NOMO-1 treated with DMSO at 0.1 percent for 48 hours (cell line): ENCODE data around the gene PPP1R7.

Source experiments
- DNase-seq: peaks from one replicate; lab custom pipeline; 2025; ENCODE audit not compliant: unreplicated experiment; lab: John Stamatoyannopoulos, UW

PPP1R7 gene

DNA sequence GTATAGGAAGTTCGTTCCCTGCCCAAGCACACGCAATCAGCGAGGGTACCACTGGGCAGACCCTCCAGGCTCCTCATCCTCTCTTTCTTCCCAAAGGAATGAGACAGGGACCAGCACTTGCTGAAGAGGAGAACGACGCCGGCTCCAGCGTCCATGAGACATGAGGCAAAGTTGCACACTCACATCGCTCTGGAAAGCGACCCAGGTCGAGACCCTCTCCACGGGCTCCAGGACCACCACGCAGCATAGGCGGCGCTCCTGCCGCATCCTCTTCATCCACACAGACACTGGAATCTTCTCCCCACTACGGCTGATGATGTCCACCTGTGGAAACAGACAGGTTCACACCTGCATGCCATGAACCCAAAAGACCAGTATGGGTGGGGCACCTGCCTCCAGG, 11.8 kb upstream of the PPP1R7 start:
- DNase-seq: no peak

GRCh38 chr2:241139531-241140444, 10.5 kb upstream of the PPP1R7 start:
- DNase-seq: no peak

DNA sequence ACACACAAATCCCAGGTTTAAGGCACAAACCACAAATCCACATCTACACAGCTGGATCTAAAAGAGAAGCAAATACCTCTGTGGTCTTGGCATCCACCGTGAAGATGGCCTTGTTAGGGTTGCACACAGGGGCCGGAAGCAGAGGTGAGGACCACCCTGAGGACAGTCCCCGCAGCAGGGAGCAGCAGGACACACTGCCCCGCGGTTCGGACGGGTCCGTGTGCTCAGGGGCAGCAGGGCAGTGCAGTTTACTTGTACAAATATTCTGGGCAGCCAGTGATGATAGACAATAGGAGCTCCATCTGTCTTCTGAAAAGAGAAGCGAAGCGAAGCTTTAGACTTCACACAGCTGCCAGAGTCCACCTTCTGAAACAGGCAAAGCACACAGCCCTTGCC, 9.8 kb upstream of the PPP1R7 start:
- no peak for DNase-seq

DNA sequence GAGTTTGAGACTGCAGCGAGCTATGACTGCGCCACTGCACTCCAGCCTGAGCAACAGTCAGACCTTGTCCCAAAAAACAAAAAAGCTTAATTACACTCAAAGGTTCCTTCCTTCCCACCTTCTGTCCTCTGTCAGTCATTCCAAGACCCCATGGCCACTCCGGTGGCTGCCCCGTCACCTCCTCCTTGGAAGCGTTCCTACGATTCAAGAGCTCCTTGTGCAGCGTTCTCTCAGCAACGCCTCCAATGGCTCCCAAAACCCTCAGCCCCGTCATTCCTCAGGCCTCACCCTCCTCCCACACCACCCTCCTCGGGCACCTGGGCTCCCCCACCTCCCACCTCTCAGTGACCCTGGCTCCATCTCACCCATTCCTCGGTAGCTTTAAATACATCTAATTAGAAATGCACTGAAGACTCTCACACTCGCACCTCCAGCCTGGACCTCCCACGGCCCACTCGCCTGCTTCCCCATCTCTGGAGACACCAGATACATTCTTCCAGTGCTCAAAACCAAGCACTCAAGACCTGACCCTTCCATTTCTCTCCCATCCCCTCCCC, 9.0 kb upstream of the PPP1R7 start:
- DNase-seq: no peak

DNA sequence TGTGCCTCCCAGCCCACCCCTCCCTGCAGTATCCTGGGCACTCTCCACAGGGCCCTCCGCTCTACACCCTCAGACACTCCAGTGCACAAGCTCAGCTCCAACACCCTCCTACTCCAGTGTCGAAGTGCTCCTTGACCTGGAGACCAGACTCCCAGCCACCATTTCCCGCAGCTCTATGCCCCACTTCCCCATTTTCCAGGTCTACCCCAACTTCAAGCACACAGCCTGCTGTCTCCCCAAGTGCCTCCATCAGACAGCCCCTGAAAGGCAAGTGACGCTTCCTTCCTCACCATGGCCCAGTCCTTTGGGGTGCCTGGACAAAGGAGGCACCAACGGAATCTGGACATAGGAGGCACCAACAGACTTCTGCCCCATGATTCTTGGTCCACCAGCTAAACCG, 8.2 kb upstream of the PPP1R7 start:
- DNase-seq: no peak

DNA sequence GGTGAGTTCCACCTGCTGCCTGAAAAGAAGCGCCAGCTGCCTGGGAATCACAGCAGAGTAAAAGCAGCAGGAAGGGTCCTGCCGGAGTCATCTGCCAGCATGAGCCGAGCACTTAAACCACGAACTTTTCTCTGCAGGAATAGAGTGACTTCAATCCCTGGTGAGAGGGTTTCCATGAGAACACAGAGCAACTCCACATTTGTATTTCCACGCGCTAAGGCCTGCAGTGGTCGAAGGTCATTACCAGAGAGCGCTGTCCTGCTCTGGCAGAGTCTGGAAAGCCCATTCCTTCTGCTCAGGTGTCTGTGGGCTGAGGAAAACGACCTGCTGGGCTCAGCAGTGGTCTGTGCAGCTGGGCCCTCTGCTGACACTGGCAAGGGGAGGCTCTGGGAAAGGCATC, 7.7 kb upstream of the PPP1R7 start:
- DNase-seq: no peak

DNA sequence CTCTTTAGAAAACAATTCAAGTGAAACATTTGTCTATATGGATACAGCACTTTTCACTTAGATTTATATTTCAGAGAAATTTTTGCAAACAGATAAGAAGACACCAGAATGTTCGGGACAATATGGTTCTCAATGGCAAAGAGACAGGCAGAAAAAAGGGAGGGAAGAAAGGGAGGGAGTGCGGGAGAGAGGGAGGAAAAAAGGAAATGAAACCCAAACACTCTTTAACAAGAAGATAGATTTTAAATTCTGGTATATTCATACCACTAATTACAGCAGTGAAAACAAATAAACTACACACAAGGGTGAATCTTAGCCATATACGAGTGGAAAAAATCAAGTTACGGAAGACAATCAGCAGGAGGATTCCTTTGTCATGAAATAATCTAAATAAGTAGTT, 4.0 kb upstream of the PPP1R7 start:
- DNase-seq: no peak

- DNase-seq: no peak
Observed at GRCh38 chr2:241147336-241147735, 2.9 kb upstream of the PPP1R7 start.

DNA sequence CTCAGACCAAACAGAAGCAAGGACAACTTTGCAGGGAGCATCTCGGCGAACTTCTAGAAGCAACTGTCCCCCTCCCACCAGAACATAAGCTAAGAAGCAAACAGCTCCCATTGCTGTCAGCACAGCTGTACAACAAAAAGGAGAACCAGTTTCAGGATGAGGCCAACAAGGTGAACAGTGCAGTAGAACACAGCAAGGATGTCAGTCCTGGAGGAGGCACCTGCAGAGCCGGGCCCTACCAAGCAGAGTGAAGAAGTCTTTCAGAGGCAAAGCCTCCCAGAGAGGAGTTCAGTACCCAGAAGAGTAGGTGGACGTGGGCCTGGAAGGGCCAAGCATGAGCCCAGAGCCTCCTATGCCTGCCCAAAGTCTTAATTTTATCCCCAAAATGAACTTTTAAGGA, 2.0 kb upstream of the PPP1R7 start:
- DNase-seq: no peak

DNA sequence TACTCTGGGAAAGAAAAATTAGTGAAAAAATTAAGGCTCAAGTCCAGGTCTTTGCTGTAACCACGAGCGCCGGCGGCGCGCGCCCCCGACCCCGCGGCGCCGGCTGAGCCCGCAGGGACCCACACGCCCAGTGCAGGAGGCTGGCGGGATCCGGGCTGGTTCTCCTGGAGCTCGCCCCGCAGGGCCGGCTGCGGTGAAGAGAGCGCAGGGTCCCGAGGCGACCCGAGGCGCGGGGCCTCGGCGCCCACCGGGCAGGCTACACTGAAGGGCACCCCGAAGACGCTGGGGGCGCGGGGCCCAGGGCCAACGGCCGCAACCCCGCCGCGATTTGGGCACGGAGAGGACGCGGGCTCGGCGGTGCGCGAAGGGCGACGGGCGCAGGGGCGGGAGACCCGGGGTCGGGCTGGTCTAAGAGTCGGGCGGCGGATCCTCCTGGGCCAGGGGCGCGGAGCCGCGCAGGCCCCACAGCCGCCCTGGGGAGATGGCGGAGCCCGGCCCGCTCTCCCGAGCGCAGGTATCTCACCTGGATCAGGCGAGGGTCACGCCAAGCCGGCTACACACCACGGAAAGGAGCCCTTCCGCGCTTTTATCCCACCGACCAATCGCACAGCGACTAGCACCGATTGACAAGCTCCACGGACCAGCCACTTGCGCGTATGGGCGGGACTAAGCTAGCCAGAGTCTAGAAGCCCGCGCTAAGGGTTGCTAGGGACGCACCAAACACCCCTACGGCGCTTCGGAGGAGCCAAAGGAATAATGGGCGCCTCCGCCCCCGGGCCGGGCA, 1.2 kb upstream of the PPP1R7 start, which contains the start of gene PASK:
Gene PASK, minus strand, starts transcription at position 582 of the 784 bp plus-strand sequence. CDS start 6,440 bp downstream, outside the sequence.
- peak; percentile 97 for DNase-seq

DNA sequence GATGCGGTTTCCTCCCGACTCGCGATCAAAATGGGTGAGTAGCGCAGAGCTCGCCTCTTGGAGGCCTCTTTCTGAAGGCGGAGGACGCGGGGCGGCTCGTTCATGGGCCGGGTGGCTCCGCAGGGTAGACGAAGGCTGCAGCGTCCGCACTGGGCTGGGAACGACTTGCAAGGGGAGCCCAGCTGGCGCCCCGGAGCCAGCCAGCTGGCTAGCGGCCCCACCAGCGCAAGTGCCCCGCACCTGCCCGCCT, 667 bp upstream of the PPP1R7 start:
- no peak for DNase-seq

DNA sequence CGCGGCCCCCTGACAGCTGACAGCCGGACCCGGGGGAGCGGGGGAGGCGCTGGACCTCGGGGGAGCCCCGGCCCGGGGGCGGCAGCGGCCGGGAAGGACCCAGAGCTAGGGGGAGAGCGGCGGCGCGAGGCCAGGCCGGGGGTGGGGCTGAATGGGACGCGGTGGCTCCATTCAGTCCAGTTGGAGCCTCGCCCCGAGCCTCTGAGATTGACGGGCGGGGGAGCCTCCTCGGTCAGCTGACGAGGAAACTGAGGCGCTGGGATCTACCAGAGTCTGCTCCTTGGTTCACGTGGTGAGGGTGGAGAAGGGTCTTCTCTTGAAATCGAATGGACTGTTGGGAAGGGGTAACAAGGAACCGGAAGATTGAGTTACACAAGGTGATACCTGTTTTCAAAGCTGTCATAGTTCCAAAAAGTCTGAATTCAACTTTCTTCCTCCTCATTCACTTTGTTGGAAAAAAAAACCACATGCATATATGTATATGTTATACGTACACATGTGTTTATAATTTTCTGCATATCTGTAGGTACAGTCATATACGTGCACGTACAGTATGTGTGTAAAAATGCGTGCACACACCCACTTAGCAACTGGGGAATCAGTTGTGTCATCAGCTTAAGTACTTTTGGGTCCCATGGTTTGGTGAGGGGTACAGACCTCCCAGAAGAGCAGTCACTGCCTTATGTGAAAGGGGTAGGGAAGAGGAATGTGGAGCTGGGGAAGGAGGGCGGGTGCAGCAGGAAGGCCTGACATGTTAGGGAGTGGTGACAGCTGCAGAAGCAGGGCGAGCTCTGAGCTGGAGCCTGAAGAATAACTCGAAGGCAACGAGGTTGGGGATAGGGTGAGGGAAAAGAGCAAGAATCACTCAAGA, 628 bp downstream of the PPP1R7 start:
- no peak for DNase-seq

- DNase-seq: no peak
Observed at GRCh38 chr2:241151934-241152660, 1.8 kb downstream of the PPP1R7 start.

DNA sequence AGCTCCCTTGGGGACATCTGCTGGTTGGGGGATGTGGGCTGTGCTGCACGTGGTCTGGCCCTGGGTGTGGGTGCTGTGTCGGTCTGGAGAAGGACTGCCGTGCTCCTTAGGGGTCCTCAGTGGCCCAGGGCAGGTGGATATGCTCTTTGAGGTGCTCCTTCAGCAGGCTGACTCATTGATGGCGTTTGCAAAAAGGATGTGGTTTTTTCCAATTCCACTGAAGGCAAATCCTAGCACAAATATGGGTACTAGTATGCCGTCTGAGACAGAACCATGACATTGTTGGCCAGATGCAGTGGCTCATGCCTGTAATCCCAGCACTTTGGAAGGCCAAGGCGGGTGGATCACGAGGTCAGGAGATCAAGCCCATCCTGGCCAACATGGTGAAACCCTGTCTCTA, 3.3 kb downstream of the PPP1R7 start:
- no peak for DNase-seq

GRCh38 chr2:241154915-241155314, 4.6 kb downstream of the PPP1R7 start:
- DNase-seq: no peak

DNA sequence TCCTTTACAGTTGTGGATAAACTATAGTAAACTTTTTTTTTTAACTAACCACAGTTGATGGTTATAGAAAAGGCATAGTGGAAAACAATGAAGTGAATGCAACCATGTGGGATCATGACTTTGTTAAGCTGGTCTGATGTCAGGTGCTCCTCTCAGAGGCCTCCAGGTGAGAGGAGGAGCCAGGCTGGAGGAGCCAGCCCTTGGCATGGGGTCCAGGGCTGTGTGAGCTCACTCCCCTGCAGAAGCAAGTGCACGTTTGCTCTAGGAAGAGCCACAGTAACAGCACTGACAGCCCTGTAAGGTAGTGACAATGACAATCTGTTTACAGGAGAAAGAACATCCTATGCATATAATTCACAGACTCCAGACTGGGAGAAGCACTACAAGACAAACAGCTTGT, 5.7 kb downstream of the PPP1R7 start:
- DNase-seq: no peak

GRCh38 chr2:241156971-241157441, 6.7 kb downstream of the PPP1R7 start:
- peak; percentile 16 for DNase-seq

DNA sequence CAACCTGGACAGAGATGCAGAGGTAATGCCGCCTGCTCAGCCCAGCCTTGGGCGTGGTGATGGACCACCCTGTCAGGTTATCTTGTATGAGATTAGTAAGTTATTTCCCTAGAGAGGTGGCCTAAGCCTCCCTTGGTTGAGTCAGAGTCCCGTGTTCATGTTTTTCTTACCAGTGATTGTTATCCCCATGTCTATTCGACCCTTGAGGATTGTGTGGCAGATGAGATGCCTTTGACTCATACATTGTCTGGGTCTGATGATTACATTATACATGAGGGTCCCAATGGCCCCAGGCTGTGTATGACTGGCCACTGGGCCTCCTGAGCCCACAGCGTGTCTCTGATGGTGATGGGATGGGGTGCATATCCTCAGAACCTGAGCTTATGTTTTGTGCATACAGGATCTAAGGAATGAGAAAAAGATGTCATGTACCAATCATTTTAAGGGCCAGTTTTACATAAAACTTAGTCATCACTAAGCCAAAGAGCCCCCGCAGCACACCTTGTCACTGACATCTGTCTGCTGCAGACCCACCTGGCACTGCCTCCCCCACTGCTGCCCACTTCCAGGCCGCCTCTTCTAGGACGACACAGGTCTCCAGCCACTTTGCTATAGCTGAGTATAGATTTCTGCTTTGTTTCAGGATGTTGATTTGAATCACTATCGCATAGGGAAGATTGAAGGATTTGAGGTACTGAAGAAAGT, 7.7 kb downstream of the PPP1R7 start:
- no peak for DNase-seq

DNA sequence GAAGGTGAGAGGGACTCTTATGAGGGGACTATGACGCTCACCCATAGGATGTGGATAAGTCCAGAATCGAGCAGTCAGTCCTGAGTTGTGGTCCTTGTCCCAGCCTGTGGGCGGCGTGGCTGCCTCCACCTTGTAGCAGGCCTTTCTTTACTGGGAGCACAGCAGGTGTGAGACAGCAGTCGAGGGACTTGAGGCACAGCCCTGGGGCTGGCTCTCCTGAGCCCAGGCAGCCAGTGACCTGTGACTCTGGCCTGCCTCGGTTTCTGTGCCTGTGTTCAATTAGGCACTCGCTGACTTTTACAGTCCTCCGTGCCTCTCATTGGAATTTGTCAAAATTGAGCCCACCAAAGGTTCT, 8.3 kb downstream of the PPP1R7 start:
- DNase-seq: no peak

GRCh38 chr2:241159116-241159515, 8.8 kb downstream of the PPP1R7 start:
- DNase-seq: no peak
